Thyroid gland (tissue), 4 donors: ENCODE data around the gene GNA15. TPM values are rescaled to one million over a fixed set of nuclear protein-coding genes. Genes with fewer than 3 reads are reported as not detected.

Source experiments
- DNase-seq, 2 donors: peaks; one replicate each; pipeline ENCODE4 v3.0.0-alpha.2; 2019
- H3K27ac ChIP-seq, 3 donors: fragments of 200-600 bp; sonication (generic); 1 replicate in 2 of 3; 2 replicates in 1 of 3; pipeline ENCODE4 v1.5.1; 2016 to 2019; ENCODE audit warnings: mild to moderate bottlenecking in 1 of 3, moderate library complexity in 1 of 3
- H3K27me3 ChIP-seq: fragments of 200-600 bp; sonication (generic); one replicate; pipeline ENCODE4 v1.5.1; 2019
- H3K36me3 ChIP-seq, 2 donors: fragments of 200-600 bp; sonication (generic); one replicate each; pipeline ENCODE4 v1.5.1; 2016 to 2019
- H3K4me1 ChIP-seq, 2 donors: fragments of 200-600 bp; sonication (generic); one replicate each; pipeline ENCODE4 v1.5.1; 2017 to 2019
- H3K4me3 ChIP-seq, 3 donors: fragments of 200-600 bp; sonication (generic); replicated peaks in 1 of 3; 1 replicate in 2 of 3; 2 replicates in 1 of 3; pipeline ENCODE4 v1.5.1; 2016; ENCODE audit warnings: mild to moderate bottlenecking in 1 of 3
- H3K9me3 ChIP-seq: fragments of 200-600 bp; sonication (generic); one replicate; pipeline ENCODE4 v1.5.1; 2017
- POLR2A ChIP-seq, 2 donors: fragments of 450-650 bp; IDR thresholded peaks; one replicate each; pipeline ENCODE4 v1.6.1; 2017; ENCODE audit warnings: antibody characterized with exemption in 2 of 2, mild to moderate bottlenecking in 2 of 2, moderate library complexity in 1 of 2
- WGBS, 2 donors: methylation state at CpG; one replicate each; pipeline ENCODE4 v1.1.5; 2017; 5-methylcytosine and 5-hydroxymethylcytosine counted together
- intact Hi-C: fragments of 100-400 bp; cut with DNase I; formaldehyde crosslinking; loops from one replicate; pipeline ENCODE4 v1.15.1; 2023
- total RNA-seq, 4 donors: library from RNA; depleted of rRNA; stranded (reverse); fragments of >200 nt; gene quantifications; one replicate each; pipeline ENCODE4 v1.2.3, GENCODE V29; 2016
- TF ChIP-seq, protein P1 (sequence below), 6 experiments: fragments of 200-600 bp in 3 of 6; fragments of 450-650 bp in 3 of 6; sonication (generic) in 3 of 6; IDR thresholded peaks; one replicate each; pipeline ENCODE4 v1.5.1; 2016 to 2019; ENCODE audit warnings: antibody characterized with exemption in 6 of 6, mild to moderate bottlenecking in 2 of 6, inconsistent platforms in 1 of 6, moderate library complexity in 1 of 6

The GNA15 gene
- total RNA-seq, 4 donors from 2014 or later = 0.88 to 4.6 (median 2.1) TPM

DNA sequence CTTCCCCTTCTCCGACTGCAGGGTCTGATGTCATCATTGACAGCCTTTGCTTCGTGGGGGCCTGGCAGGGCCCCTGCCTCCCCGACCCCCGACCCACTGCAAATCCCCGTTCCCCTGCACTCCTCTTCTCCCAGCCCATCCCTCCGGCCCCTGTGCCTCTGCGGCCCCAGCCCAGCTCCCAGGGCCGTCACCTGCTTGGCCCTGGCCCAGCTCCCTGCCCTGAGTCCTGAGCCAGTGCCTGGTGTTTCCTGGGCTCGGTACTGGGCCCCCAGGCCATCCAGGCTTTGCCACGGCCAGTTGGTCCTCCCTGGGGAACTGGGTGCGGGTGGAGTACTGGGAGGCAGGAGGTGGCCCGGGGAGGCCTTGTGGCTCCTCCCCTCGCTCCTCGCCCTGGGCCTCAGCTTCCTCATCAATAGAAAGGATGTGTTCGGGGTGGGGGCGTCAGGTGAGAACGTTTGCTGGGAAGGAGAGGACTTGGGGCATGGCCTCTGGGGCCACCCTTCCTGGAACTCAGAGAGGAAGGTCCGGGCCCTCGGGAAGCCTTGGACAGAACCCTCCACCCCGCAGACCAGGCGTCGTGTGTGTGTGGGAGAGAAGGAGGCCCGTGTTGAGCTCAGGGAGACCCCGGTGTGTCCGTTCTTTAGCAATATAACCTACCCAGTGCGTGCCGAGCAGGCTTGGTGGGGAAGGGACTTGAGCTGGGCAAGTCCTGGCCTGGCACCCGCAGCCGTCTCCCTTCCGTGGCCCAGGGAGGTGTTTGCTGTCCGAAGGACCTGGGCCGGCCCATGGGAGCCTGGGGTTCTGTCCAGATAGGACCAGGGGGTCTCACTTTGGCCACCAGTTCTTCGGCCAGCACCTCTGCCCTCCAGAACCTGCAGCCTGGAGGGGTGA lies 72.7 kb downstream of the GNA15 start:
- Histone ChIP-seq H3K27me3 (no peaks in the 10 kb centered on the region), H3K4me1 (no peaks in the 10 kb centered on the region), H3K27ac (no peak overlapping the region), H3K9me3 (no peaks in the 10 kb centered on the region), H3K36me3 (peaks cover 29 to 30% of the 10 kb centered on the region in 2 donors), H3K4me3 (no peak overlapping the region)
- WGBS, 2 donors = 94% methylated on average over 21 of the region's 33 CpGs
- TF ChIP-seq POLR2A (IDR thresholded peaks at IDR 0.05) = no peak
- TF ChIP-seq, protein P1, sequence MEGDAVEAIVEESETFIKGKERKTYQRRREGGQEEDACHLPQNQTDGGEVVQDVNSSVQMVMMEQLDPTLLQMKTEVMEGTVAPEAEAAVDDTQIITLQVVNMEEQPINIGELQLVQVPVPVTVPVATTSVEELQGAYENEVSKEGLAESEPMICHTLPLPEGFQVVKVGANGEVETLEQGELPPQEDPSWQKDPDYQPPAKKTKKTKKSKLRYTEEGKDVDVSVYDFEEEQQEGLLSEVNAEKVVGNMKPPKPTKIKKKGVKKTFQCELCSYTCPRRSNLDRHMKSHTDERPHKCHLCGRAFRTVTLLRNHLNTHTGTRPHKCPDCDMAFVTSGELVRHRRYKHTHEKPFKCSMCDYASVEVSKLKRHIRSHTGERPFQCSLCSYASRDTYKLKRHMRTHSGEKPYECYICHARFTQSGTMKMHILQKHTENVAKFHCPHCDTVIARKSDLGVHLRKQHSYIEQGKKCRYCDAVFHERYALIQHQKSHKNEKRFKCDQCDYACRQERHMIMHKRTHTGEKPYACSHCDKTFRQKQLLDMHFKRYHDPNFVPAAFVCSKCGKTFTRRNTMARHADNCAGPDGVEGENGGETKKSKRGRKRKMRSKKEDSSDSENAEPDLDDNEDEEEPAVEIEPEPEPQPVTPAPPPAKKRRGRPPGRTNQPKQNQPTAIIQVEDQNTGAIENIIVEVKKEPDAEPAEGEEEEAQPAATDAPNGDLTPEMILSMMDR (IDR thresholded peaks at IDR 0.05) = no peak
- no peak for DNase-seq
- intact Hi-C loops = no loop called here

DNA sequence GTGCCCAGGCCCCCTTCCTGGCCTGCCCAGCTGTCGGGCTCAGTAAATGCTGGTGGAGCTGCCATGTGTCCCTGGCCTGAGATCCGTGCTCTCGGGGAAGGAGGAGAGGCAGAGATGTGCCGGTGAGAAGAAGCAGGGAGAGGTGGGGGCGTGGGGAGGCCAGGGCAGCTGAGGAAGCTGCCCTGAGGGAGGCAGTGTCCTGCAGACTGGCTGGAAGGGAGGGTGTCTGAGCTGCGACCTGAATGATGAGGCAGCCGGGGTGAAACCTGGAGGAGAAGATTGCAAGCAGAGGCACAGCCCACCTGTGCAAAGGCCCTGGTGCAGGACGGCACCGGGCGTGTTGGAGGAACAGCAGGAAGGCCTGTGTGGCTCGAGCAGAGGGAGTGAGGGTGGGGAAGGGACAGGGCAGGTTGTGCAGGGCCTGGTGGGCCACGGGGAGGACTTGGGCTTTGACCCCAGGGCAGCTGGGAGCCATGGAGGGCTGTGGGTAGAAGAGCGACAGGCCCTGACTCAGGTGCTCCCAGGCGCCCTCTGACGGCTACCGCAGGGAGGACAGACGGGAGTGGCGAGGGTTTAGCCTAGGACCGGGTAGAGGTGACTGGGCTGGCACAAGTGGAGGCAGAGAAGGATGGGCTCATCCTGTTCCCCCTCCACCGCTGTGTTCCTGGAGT lies 74.6 kb downstream of the GNA15 start:
- intact Hi-C loops = no loop called here
- Histone ChIP-seq H3K27ac (no peak overlapping the region), H3K36me3 (peaks cover 20 to 23% of the 10 kb centered on the region in 2 donors), H3K4me1 (no peaks in the 10 kb centered on the region), H3K27me3 (no peaks in the 10 kb centered on the region), H3K4me3 (no peak overlapping the region), H3K9me3 (no peaks in the 10 kb centered on the region)
- TF ChIP-seq POLR2A (IDR thresholded peaks at IDR 0.05) = no peak
- TF ChIP-seq, protein P1 (IDR thresholded peaks at IDR 0.05) = peak in 4 of 6 experiments; percentile 46 to 64 (median 55)
- peak; percentile 36 to 39 for DNase-seq
- WGBS, 2 donors = 46 to 49% methylated on average over 18 to 20 of the region's 20 CpGs

DNA sequence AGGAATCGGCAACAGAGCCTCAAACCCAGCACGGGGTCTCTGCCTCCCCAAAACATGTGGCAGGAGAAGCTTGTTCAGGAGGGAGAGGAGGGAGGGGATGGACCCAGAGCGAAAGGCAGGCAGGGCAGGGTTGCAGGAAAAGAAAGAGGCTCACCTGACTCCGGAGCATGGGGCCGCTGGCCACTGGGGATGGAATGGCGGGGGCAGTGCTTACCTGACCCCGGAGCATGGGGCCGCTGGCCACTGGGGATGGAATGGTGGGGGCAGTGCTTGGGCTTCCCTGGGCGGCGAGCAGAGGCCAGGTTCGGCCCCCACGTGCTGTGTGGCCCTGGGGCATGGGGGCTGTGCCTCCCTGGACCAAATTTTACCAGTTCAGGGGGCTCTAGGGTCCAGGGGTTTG lies 75.4 kb downstream of the GNA15 start:
- TF ChIP-seq, protein P1 (IDR thresholded peaks at IDR 0.05) = no peak
- no peak for TF ChIP-seq POLR2A (IDR thresholded peaks at IDR 0.05)
- no peak for DNase-seq
- Histone ChIP-seq H3K4me3 (no peak overlapping the region), H3K27ac (no peak overlapping the region), H3K4me1 (no peaks in the 10 kb centered on the region), H3K36me3 (peaks cover 16 to 18% of the 10 kb centered on the region in 2 donors), H3K27me3 (no peaks in the 10 kb centered on the region), H3K9me3 (no peaks in the 10 kb centered on the region)
- 31 to 48% methylated on average over 4 to 12 of the region's 12 CpGs for WGBS, 2 donors
- intact Hi-C loops = no loop called here

DNA sequence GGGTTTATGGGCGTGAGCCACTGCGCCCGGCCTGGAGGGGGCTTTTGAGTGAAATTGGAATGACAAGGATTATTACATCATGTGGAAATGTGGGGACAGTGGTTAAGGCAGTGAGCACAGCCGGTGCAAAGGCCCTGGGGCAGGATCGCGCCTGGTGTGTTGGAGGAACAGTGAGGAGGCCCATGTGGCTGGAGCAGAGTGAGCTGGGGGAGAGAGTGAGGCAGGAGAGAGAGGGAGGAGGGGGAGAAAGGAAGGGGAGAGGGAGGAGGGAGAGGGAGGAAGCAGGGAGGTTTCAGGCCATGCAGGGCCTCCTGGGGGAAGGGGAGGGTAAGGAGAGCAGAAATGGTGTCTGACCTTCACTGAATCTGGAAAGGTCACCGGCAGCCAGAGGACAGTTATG lies 77.3 kb downstream of the GNA15 start:
- no peak for DNase-seq
- intact Hi-C loops = no loop called here
- H3K4me1 ChIP-seq = no peaks in the 10 kb centered on the region
- H3K27me3 ChIP-seq = no peaks in the 10 kb centered on the region
- no peaks in the 10 kb centered on the region for H3K9me3 ChIP-seq
- H3K4me3 ChIP-seq = no peak overlapping the region
- TF ChIP-seq POLR2A (IDR thresholded peaks at IDR 0.05) = no peak
- TF ChIP-seq, protein P1 (IDR thresholded peaks at IDR 0.05) = no peak
- no peaks in the 10 kb centered on the region for H3K36me3 ChIP-seq
- WGBS, 2 donors = 92 to 93% methylated on average over 7 of the region's 7 CpGs
- H3K27ac ChIP-seq = no peak overlapping the region

Other genes starting within 250 kb of the GNA15 start
- gene ZNF57, start 235.1 kb upstream of the GNA15 start, total RNA-seq = 1 to 10 TPM; 3.1 to 4.8 (median 3.6) TPM
- 1 to 10 TPM; 5.1 to 7.0 (median 6.2) TPM for gene ZNF77, start 191.1 kb upstream of the GNA15 start, total RNA-seq
- 10 to 100 TPM in 3 of 4 donors, 1 to 10 TPM in 1; 2.4 to 20.7 (median 11.6) TPM for gene TLE6, start 158.5 kb upstream of the GNA15 start, total RNA-seq
- gene TLE2, start 106.8 kb upstream of the GNA15 start, total RNA-seq = 100 to 1,000 TPM in 1 of 4 donors, 10 to 100 TPM in 3; 81.3 to 114 (median 90.3) TPM
- 100 to 1,000 TPM; 398 to 892 (median 498) TPM for gene TLE5, start 73.5 kb upstream of the GNA15 start, total RNA-seq
- 10 to 100 TPM; 49.9 to 69.6 (median 63.8) TPM for gene GNA11, start 41.7 kb upstream of the GNA15 start, total RNA-seq
- gene S1PR4, start 42.7 kb downstream of the GNA15 start, total RNA-seq = 1 to 10 TPM; 2.1 to 5.4 (median 3.4) TPM
- 10 to 100 TPM; 30.8 to 48.5 (median 37.2) TPM for gene NCLN, start 49.9 kb downstream of the GNA15 start, total RNA-seq
- not detected for gene CELF5, start 88.6 kb downstream of the GNA15 start, total RNA-seq
- gene NFIC, start 230.6 kb downstream of the GNA15 start, total RNA-seq = 100 to 1,000 TPM in 3 of 4 donors, 10 to 100 TPM in 1; 76.2 to 183 (median 132) TPM